Stomach (tissue), 4 donors: ENCODE measurements around the gene AZIN2.

ENCODE experiments used
- POLR2AphosphoS5 ChIP-seq, 3 donors: sonication (generic); formaldehyde crosslinking; IDR thresholded peaks; one replicate each; pipeline ENCODE4 v1.6.1; 2016; ENCODE audit warnings: antibody characterized with exemption in 3 of 3
- TF ChIP-seq, protein P1 (sequence below), 7 experiments: fragments of 450-650 bp in 4 of 7; fragments of 200-600 bp in 3 of 7; sonication (generic) in 3 of 7; IDR thresholded peaks; one replicate each; pipeline ENCODE4 v1.5.1; 2016 to 2019; ENCODE audit warnings: antibody characterized with exemption in 7 of 7, control low read depth in 2 of 7, mild to moderate bottlenecking in 1 of 7

DNA sequence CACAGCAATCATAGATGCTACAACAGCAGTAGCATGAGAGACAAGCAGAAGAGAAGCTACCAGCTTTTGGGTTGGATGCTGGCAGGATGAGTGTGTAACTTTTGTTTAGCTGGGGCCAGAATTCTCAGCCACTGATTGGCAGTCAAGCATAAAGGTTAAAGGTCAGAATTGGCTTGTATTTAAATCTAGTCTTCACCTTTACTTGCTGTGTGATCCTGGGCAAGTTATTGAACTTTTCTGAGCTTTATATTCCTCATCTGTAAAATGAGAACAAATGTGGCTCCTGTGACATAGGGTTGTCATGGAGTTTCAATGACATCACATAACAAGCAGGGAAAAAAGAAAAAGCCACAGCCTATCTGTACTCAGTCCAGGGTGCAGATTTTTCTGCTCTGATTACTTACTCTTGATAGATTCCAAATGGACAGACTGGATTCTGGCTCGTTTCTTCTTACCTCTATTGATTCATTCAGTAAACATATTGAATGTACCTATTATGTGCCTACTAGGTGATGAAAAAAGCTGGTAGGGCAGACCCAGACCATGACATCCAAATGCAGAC, 2.8 kb upstream of the AZIN2 start:
- TF ChIP-seq, protein P1, sequence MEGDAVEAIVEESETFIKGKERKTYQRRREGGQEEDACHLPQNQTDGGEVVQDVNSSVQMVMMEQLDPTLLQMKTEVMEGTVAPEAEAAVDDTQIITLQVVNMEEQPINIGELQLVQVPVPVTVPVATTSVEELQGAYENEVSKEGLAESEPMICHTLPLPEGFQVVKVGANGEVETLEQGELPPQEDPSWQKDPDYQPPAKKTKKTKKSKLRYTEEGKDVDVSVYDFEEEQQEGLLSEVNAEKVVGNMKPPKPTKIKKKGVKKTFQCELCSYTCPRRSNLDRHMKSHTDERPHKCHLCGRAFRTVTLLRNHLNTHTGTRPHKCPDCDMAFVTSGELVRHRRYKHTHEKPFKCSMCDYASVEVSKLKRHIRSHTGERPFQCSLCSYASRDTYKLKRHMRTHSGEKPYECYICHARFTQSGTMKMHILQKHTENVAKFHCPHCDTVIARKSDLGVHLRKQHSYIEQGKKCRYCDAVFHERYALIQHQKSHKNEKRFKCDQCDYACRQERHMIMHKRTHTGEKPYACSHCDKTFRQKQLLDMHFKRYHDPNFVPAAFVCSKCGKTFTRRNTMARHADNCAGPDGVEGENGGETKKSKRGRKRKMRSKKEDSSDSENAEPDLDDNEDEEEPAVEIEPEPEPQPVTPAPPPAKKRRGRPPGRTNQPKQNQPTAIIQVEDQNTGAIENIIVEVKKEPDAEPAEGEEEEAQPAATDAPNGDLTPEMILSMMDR (IDR thresholded peaks at IDR 0.05): no peak
- no peak for TF ChIP-seq POLR2AphosphoS5 (IDR thresholded peaks at IDR 0.05)
